Lower lobe of right lung (tissue), 2 donors: ENCODE data around the gene CXXC5. TPM values are rescaled to one million over a fixed set of nuclear protein-coding genes. Genes with fewer than 3 reads are reported as not detected.
"Not testable (repeated sequence)": the region's sequence is repeated elsewhere in the genome, so short reads cannot be mapped to it uniquely, and the experiment has no call there.

Source experiments
- ATAC-seq, 2 donors: fragments of 200-7000 bp; cut with Tn5 transposase; one replicate each; pipeline ENCODE4 v1.9.1; 2020 to 2022; ENCODE audit warnings: mild to moderate bottlenecking in 2 of 2, moderate library complexity in 2 of 2
- DNase-seq: peaks from one replicate; pipeline ENCODE4 v3.0.0-alpha.2; 2020
- H3K27ac ChIP-seq: fragments of 200-600 bp; one replicate; pipeline ENCODE4 v1.8.0; 2022
- H3K27me3 ChIP-seq: fragments of 200-600 bp; one replicate; pipeline ENCODE4 v1.8.0; 2022; ENCODE audit warnings: low read depth
- H3K36me3 ChIP-seq: fragments of 200-600 bp; one replicate; pipeline ENCODE4 v1.8.0; 2022; ENCODE audit warnings: mild to moderate bottlenecking
- H3K4me1 ChIP-seq: fragments of 200-600 bp; one replicate; pipeline ENCODE4 v1.8.0; 2022
- H3K4me3 ChIP-seq: fragments of 200-600 bp; one replicate; pipeline ENCODE4 v1.8.0; 2022; ENCODE audit warnings: mild to moderate bottlenecking
- H3K9me3 ChIP-seq: fragments of 200-600 bp; one replicate; pipeline ENCODE4 v1.8.0; 2022
- CTCF ChIP-seq: fragments of 200-600 bp; IDR thresholded peaks from one replicate; pipeline ENCODE4 v1.8.0; 2022; ENCODE audit warnings: antibody characterized with exemption, mild to moderate bottlenecking
- intact Hi-C: fragments of 100-400 bp; cut with DNase I; formaldehyde crosslinking; loops from one replicate; pipeline ENCODE4 v1.11.0; 2022
- total RNA-seq: library from RNA; stranded (reverse); fragmentation: NEBNext Ultra II Directional; extraction: Animal tissue kit (Norgen Biotek cat#: 25700); gene quantifications from one replicate; pipeline ENCODE4 v1.2.1, GENCODE V29; 2021
- donor health status: DM: no; HTN: yes; CAD: no; lungs with severe emphysema.

CXXC5 gene
- total RNA-seq, 1 donor from 2014 or later: 27.3 TPM

GRCh38 chr5:139611703-139612584, 36.2 kb upstream of the CXXC5 start:
- no peak overlapping the region for H3K4me3 ChIP-seq
- peaks cover 25% of the 10 kb centered on the region for H3K36me3 ChIP-seq
- no peak overlapping the region for H3K27ac ChIP-seq
- no peak for TF ChIP-seq CTCF
- ATAC-seq (peak in 1 of 2 donors; percentile 24), DNase-seq (no peak)
- intact Hi-C loops: no loop called here
- H3K9me3 ChIP-seq: no peaks in the 10 kb centered on the region
- H3K4me1 ChIP-seq: peaks cover 14% of the 10 kb centered on the region
- H3K27me3 ChIP-seq: no peaks in the 10 kb centered on the region

GRCh38 chr5:139619861-139620260, 28.3 kb upstream of the CXXC5 start:
- Histone ChIP-seq H3K4me3 (no peak overlapping the region), H3K9me3 (no peaks in the 10 kb centered on the region), H3K27ac (no peak overlapping the region), H3K36me3 (peaks cover 87% of the 10 kb centered on the region), H3K27me3 (no peaks in the 10 kb centered on the region), H3K4me1 (no peaks in the 10 kb centered on the region)
- no peak for DNase-seq
- TF ChIP-seq CTCF: no peak
- intact Hi-C loops: no loop called here
- ATAC-seq: no peak

- ATAC-seq, H3K4me1 ChIP-seq, H3K9me3 ChIP-seq, DNase-seq, H3K27me3 ChIP-seq, H3K4me3 ChIP-seq, intact Hi-C loops, H3K27ac ChIP-seq: not testable (repeated sequence)
- H3K36me3 ChIP-seq: peaks cover 93% of the 10 kb centered on the region
Measured at GRCh38 chr5:139625398-139625797, 22.8 kb upstream of the CXXC5 start.

- intact Hi-C loops: loop anchor here (10.0 kb wide), 2 partner anchors 64 to 134 kb away; no protein-coding TSS in a partner anchor
Measured at GRCh38 chr5:139630855-139631254, 17.3 kb upstream of the CXXC5 start.

GRCh38 chr5:139631520-139632165, 16.5 kb upstream of the CXXC5 start:
- ATAC-seq (no peak), DNase-seq (no peak)
- H3K27me3 ChIP-seq: no peaks in the 10 kb centered on the region
- H3K27ac ChIP-seq: no peak overlapping the region
- TF ChIP-seq CTCF: no peak
- H3K36me3 ChIP-seq: peaks cover 40% of the 10 kb centered on the region
- intact Hi-C loops: loop anchor here (10.0 kb wide), 2 partner anchors 63 to 133 kb away; no protein-coding TSS in a partner anchor
- H3K4me3 ChIP-seq: no peak overlapping the region
- H3K9me3 ChIP-seq: no peaks in the 10 kb centered on the region
- H3K4me1 ChIP-seq: peaks cover 20% of the 10 kb centered on the region

More at GRCh38 chr5:139630855-139631254, 17.3 kb upstream of the CXXC5 start:
- Histone ChIP-seq H3K4me3 (no peak overlapping the region), H3K36me3 (peaks cover 48% of the 10 kb centered on the region), H3K27me3 (no peaks in the 10 kb centered on the region), H3K9me3 (no peaks in the 10 kb centered on the region), H3K27ac (no peak overlapping the region), H3K4me1 (peaks cover 12% of the 10 kb centered on the region)
- DNase-seq (no peak), ATAC-seq (no peak)
- TF ChIP-seq CTCF: no peak
